Neural progenitor cell (in vitro differentiated cells): ENCODE measurements around the gene ZNF790. TPM values are rescaled to one million over a fixed set of nuclear protein-coding genes. Genes with fewer than 3 reads are reported as not detected.
"Not testable (repeated sequence)": the region's sequence is repeated elsewhere in the genome, so short reads cannot be mapped to it uniquely, and the experiment has no call there.

Source experiments
- DNase-seq: peaks from one replicate; pipeline ENCODE4 v3.0.0-alpha.2; 2016; ENCODE audit warnings: low spot score
- H2AFZ ChIP-seq: fragments of 200-600 bp; sonication (generic); replicated peaks from 2 replicates; pipeline ENCODE4 v1.6.1; 2016; ENCODE audit warnings: antibody characterized with exemption
- H3F3A ChIP-seq: fragments of 200-600 bp; sonication (generic); 2 replicates; pipeline ENCODE4 v1.6.1; 2016; ENCODE audit warnings: antibody characterized with exemption, low read depth
- H3K27ac ChIP-seq: fragments of 200-600 bp; sonication (generic); 2 replicates; pipeline ENCODE4 v1.5.1; 2016; ENCODE audit warnings: mild to moderate bottlenecking
- H3K27me3 ChIP-seq: fragments of 200-600 bp; sonication (generic); 2 replicates; pipeline ENCODE4 v1.6.1; 2016; ENCODE audit warnings: mild to moderate bottlenecking, moderate library complexity
- H3K36me3 ChIP-seq: fragments of 200-600 bp; sonication (generic); 2 replicates; pipeline ENCODE4 v1.5.1; 2016
- H3K4me1 ChIP-seq: fragments of 200-600 bp; sonication (generic); 2 replicates; pipeline ENCODE4 v1.6.1; 2016; ENCODE audit warnings: mixed run types
- H3K4me2 ChIP-seq: fragments of 200-600 bp; sonication (generic); 2 replicates; pipeline ENCODE4 v1.6.1; 2016
- H3K4me3 ChIP-seq: fragments of 200-600 bp; sonication (generic); 2 replicates; pipeline ENCODE4 v1.5.1; 2016
- H3K79me2 ChIP-seq: fragments of 200-600 bp; sonication (generic); 2 replicates; pipeline ENCODE4 v1.6.1; 2016; ENCODE audit warnings: low read depth
- H3K9ac ChIP-seq: fragments of 200-600 bp; sonication (generic); 2 replicates; pipeline ENCODE4 v1.6.1; 2016
- H3K9me3 ChIP-seq: fragments of 200-600 bp; sonication (generic); 2 replicates; pipeline ENCODE4 v1.5.1; 2016; ENCODE audit warnings: low read depth
- H4K20me1 ChIP-seq: fragments of 200-600 bp; sonication (generic); 2 replicates; pipeline ENCODE4 v1.6.1; 2016; ENCODE audit warnings: low read depth
- H3K27ac Mint-ChIP-seq: 3 replicates; pipeline ENCODE4 v1.8.0; 2021; ENCODE audit warnings: mixed read lengths
- H3K27me3 Mint-ChIP-seq: 2 replicates; pipeline ENCODE4 v1.8.0; 2022; ENCODE audit warnings: low read depth, mild to moderate bottlenecking, inconsistent platforms, moderate library complexity, mixed read lengths; ENCODE audit not compliant: insufficient read depth
- H3K36me3 Mint-ChIP-seq: 3 replicates; pipeline ENCODE4 v1.8.0; 2021; ENCODE audit warnings: mixed read lengths
- H3K4me1 Mint-ChIP-seq: 3 replicates; pipeline ENCODE4 v1.8.0; 2021; ENCODE audit warnings: mixed read lengths
- H3K4me3 Mint-ChIP-seq: 3 replicates; pipeline ENCODE4 v1.8.0; 2021; ENCODE audit warnings: mild to moderate bottlenecking, moderate library complexity, mixed read lengths
- H3K9me3 Mint-ChIP-seq: 3 replicates; pipeline ENCODE4 v1.8.0; 2020; ENCODE audit warnings: mixed read lengths
- CTCF ChIP-seq: fragments of 200-600 bp; sonication (generic); IDR thresholded peaks from 2 replicates; pipeline ENCODE4 v1.5.1; 2017; ENCODE audit warnings: antibody characterized with exemption, mild to moderate bottlenecking
- EZH2 ChIP-seq: fragments of 200-600 bp; sonication (generic); IDR thresholded peaks from 2 replicates; pipeline ENCODE4 v1.6.1; 2017; ENCODE audit warnings: antibody characterized with exemption, mild to moderate bottlenecking, moderate library complexity
- EZH2phosphoT487 ChIP-seq: fragments of 200-600 bp; sonication (generic); IDR thresholded peaks from 2 replicates; pipeline ENCODE4 v1.6.1; 2017; ENCODE audit warnings: antibody characterized with exemption
- total RNA-seq: library from RNA; depleted of rRNA; stranded (reverse); fragments of >200 nt; gene quantifications from 2 replicates; pipeline ENCODE4 v1.2.3, GENCODE V29; 2015; ENCODE audit warnings: low replicate concordance

The ZNF790 gene
- total RNA-seq, 1 donor from 2014 or later, result 18.8 TPM

GRCh38 chr19:36805364-36805763 lies 32.8 kb downstream of the ZNF790 start:
- Mint-ChIP-seq H3K36me3 (no peaks in the 10 kb centered on the region), H3K4me3 (no peak overlapping the region), H3K9me3 (peaks cover 53% of the 10 kb centered on the region), H3K27ac (no peak overlapping the region), H3K27me3 (peaks cover 4% of the 10 kb centered on the region), H3K4me1 (no peaks in the 10 kb centered on the region)
- Histone ChIP-seq H3K9me3 (peaks cover 10% of the 10 kb centered on the region), H3F3A (no peaks in the 10 kb centered on the region), H3K79me2 (no peaks in the 10 kb centered on the region), H4K20me1 (no peaks in the 10 kb centered on the region), H3K27ac (no peak overlapping the region), H2AFZ (no peak overlapping the region), H3K9ac (no peak overlapping the region), H3K36me3 (no peaks in the 10 kb centered on the region), H3K27me3 (no peaks in the 10 kb centered on the region), H3K4me2 (no peak overlapping the region), H3K4me1 (no peaks in the 10 kb centered on the region), H3K4me3 (no peak overlapping the region)
- TF ChIP-seq CTCF, result no peak
- no peak for TF ChIP-seq EZH2phosphoT487
- TF ChIP-seq EZH2, result no peak
- DNase-seq, result no peak

- TF ChIP-seq EZH2 (no peak), CTCF (no peak), EZH2phosphoT487 (no peak)
- no peak for DNase-seq
- no peak overlapping the region for H3K27ac ChIP-seq
- Mint-ChIP-seq H3K9me3 (peaks cover 52% of the 10 kb centered on the region), H3K27me3 (no peaks in the 10 kb centered on the region), H3K4me1 (no peaks in the 10 kb centered on the region), H3K27ac (no peak overlapping the region), H3K36me3 (peaks cover 3% of the 10 kb centered on the region), H3K4me3 (no peak overlapping the region)
- no peak overlapping the region for H3K9ac ChIP-seq
- no peaks in the 10 kb centered on the region for H4K20me1 ChIP-seq
- H3K4me1 ChIP-seq, result no peaks in the 10 kb centered on the region
- peaks cover 8% of the 10 kb centered on the region for H3K9me3 ChIP-seq
- H3K79me2 ChIP-seq, result no peaks in the 10 kb centered on the region
- H2AFZ ChIP-seq, result no peak overlapping the region
- H3K36me3 ChIP-seq, result no peaks in the 10 kb centered on the region
- H3K4me2 ChIP-seq, result no peak overlapping the region
- no peaks in the 10 kb centered on the region for H3F3A ChIP-seq
- H3K4me3 ChIP-seq, result no peak overlapping the region
- no peaks in the 10 kb centered on the region for H3K27me3 ChIP-seq
These were observed 40.4 kb downstream of the ZNF790 start for GRCh38 chr19:36797786-36798108.

GRCh38 chr19:36796714-36796992 lies 41.5 kb downstream of the ZNF790 start:
- Histone ChIP-seq H3K27ac (no peak overlapping the region), H2AFZ (no peak overlapping the region), H3K4me2 (no peak overlapping the region), H3F3A (no peaks in the 10 kb centered on the region), H3K9ac (no peak overlapping the region), H3K36me3 (no peaks in the 10 kb centered on the region), H3K9me3 (peaks cover 8% of the 10 kb centered on the region), H4K20me1 (no peaks in the 10 kb centered on the region), H3K4me3 (no peak overlapping the region), H3K79me2 (no peaks in the 10 kb centered on the region), H3K27me3 (no peaks in the 10 kb centered on the region), H3K4me1 (no peaks in the 10 kb centered on the region)
- H3K4me3 Mint-ChIP-seq, result no peak overlapping the region
- no peak overlapping the region for H3K27ac Mint-ChIP-seq
- H3K36me3 Mint-ChIP-seq, result peaks cover 3% of the 10 kb centered on the region
- TF ChIP-seq EZH2phosphoT487 (no peak), EZH2 (no peak), CTCF (no peak)
- H3K27me3 Mint-ChIP-seq, result no peaks in the 10 kb centered on the region
- no peaks in the 10 kb centered on the region for H3K4me1 Mint-ChIP-seq
- DNase-seq, result no peak
- H3K9me3 Mint-ChIP-seq, result peaks cover 60% of the 10 kb centered on the region

- not testable (repeated sequence) for H3K27ac Mint-ChIP-seq, H3K36me3 Mint-ChIP-seq, H3K4me1 ChIP-seq, H3K36me3 ChIP-seq, H3K27ac ChIP-seq, H3K4me2 ChIP-seq, H3K27me3 ChIP-seq, H3K4me1 Mint-ChIP-seq, H3K9ac ChIP-seq, H3K79me2 ChIP-seq, H3F3A ChIP-seq, H3K4me3 ChIP-seq, H3K27me3 Mint-ChIP-seq, H3K4me3 Mint-ChIP-seq, H3K9me3 ChIP-seq, DNase-seq, H2AFZ ChIP-seq, H4K20me1 ChIP-seq
- peaks cover 64% of the 10 kb centered on the region for H3K9me3 Mint-ChIP-seq
These were observed 46.6 kb downstream of the ZNF790 start for GRCh38 chr19:36791420-36792141.
